Panc1 (cell line): ENCODE results near the gene ADCY7. TPM values are rescaled to one million over a fixed set of nuclear protein-coding genes. Genes with fewer than 3 reads are reported as not detected.

ENCODE experiments used
- ATAC-seq: fragments of 200-7000 bp; cut with Tn5 transposase; 2 replicates; pipeline ENCODE4 v1.9.1; 2020; ENCODE audit warnings: mild to moderate bottlenecking, moderate library complexity
- BruUV-seq: library from RNA; stranded (reverse); fragments of 400-500 nt; replicated peaks from 2 replicates; lab custom pipeline; 2021; lab: Mats Ljungman, UMichigan
- CTCF ChIA-PET: fragments of 300-600 bp; sonication (Branson Sonifier 250); formaldehyde crosslinking; loops from one replicate; lab custom pipeline; 2022; ENCODE audit warnings: antibody characterized with exemption; lab: Charles Lee
- POLR2A ChIA-PET: fragments of 300-600 bp; sonication (Branson Sonifier 250); formaldehyde crosslinking; loops from one replicate; lab custom pipeline; 2022; ENCODE audit warnings: antibody characterized with exemption; lab: Charles Lee
- DNase-seq: peaks from one replicate; pipeline ENCODE4 v3.0.0-alpha.2; 2010; ENCODE audit warnings: low read depth, low spot score
- H3K27ac ChIP-seq: 2 replicates; pipeline ENCODE4 v1.5.1; 2011; ENCODE audit warnings: mild to moderate bottlenecking, low read length, inconsistent platforms
- H3K27me3 ChIP-seq: fragments of 200-500 bp; sonication (Bioruptor generic); 2 replicates; pipeline ENCODE4 v1.6.0; 2014; ENCODE audit warnings: low read length, inconsistent platforms; ENCODE audit not compliant: control insufficient read depth, insufficient read depth
- H3K36me3 ChIP-seq: fragments of 200-500 bp; sonication (Bioruptor generic); 2 replicates; pipeline ENCODE4 v1.5.1; 2014; ENCODE audit warnings: inconsistent platforms, mild to moderate bottlenecking, low read length, moderate library complexity; ENCODE audit not compliant: control insufficient read depth, insufficient read depth
- H3K4me1 ChIP-seq: 2 replicates; pipeline ENCODE4 v1.5.1; 2011; ENCODE audit warnings: inconsistent platforms, mild to moderate bottlenecking, low read length, moderate library complexity; ENCODE audit not compliant: control insufficient read depth, insufficient read depth
- H3K4me3 ChIP-seq, 2 experiments: 2 replicates each; pipeline ENCODE4 v1.5.1; 2011 to 2012; ENCODE audit warnings: low read depth in 2 of 2, low read length in 2 of 2, mild to moderate bottlenecking in 2 of 2, inconsistent platforms in 1 of 2, moderate library complexity in 1 of 2
- H3K9me3 ChIP-seq: fragments of 200-500 bp; sonication (Bioruptor generic); 2 replicates; pipeline ENCODE4 v1.5.1; 2014; ENCODE audit warnings: low read depth, mild to moderate bottlenecking, inconsistent platforms, low read length, moderate library complexity; ENCODE audit not compliant: control insufficient read depth, insufficient read depth
- POLR2AphosphoS5 ChIP-seq: IDR thresholded peaks from 2 replicates; pipeline ENCODE4 v1.6.1; 2012; ENCODE audit warnings: mild to moderate bottlenecking, low read depth, low read length, moderate library complexity
- REST ChIP-seq, 2 experiments: IDR thresholded peaks; 2 replicates each; pipeline ENCODE4 v1.6.1; 2011 to 2012; ENCODE audit warnings: low read depth in 2 of 2, control low read depth in 1 of 2, low read length in 1 of 2, mild to moderate bottlenecking in 1 of 2, moderate library complexity in 1 of 2; ENCODE audit not compliant: insufficient read depth in 1 of 2
- SIN3A ChIP-seq: IDR thresholded peaks from 2 replicates; pipeline ENCODE4 v1.6.1; 2012; ENCODE audit warnings: low read depth, mild to moderate bottlenecking, low read length, moderate library complexity, borderline replicate concordance; ENCODE audit not compliant: insufficient read depth
- TCF7L2 ChIP-seq: IDR thresholded peaks from 2 replicates; pipeline ENCODE4 v1.6.1; 2011; ENCODE audit warnings: mild to moderate bottlenecking, low read depth, low read length, inconsistent platforms
- in situ Hi-C: cut with HindIII; loops from 2 replicates; pipeline ENCODE4 v1.10.0; 2016; ENCODE audit warnings: low sequenced_read_pairs, low pct_unique_long_range_greater_than_20kb
- intact Hi-C: fragments of 100-400 bp; cut with micrococcal nuclease; formaldehyde crosslinking; loops from one replicate; pipeline ENCODE4 v1.10.0; 2022; ENCODE audit not compliant: unreplicated experiment
- total RNA-seq: library from RNA; stranded (reverse); gene quantifications from one replicate; pipeline ENCODE4 v1.2.1, GENCODE V29; 2021; ENCODE audit not compliant: unreplicated experiment
- TF ChIP-seq, protein P1 (sequence below): fragments of 450-650 bp; IDR thresholded peaks from 2 replicates; pipeline ENCODE4 v1.5.1; 2017; ENCODE audit warnings: mild to moderate bottlenecking

The ADCY7 gene
- total RNA-seq, 1 experiment from 2014 or later, result 6.3 TPM

DNA sequence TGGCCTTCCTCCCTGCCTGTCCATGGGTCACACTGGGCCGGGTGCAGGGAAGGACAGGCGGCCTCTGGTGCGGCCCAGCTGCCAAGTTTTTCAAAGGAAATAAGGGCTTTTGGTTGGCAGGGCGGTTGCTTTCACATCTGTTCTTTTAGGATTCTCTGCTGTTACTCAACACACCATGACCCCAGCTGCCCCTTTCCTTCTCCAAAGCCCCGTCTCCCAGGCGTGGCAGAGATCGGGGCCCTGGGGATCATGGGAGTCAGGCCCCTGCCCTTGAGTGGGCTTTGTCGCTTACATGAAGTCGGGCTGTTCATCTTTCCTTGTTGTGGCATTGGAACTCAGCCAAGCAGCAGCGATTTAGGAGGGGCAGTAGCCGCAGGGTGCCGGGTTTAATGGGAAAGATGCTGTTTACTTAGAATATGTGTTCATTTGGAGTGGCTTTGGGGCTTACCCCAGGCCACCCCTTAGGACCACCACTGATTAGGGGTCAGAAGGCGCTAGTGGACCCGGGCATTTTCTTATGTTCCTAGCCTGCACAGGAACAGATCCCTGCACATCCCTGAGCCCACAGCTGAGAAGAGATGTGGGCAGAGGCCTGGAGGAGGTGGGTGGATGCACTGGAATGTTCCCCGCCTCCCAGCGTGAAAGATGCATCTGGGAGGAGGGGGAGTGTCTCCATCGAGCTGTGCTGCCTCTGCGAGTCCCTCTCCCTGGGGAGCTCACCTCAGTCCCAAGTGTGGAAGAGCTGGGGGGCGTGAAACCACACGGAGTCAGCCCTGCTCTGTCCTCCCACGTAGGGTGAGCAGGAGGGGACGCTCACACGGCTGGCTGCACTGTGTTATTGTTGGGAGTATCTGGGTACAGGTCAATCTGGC, 6.8 kb upstream of the ADCY7 start:
- intact Hi-C loops, result loop anchor here (10.0 kb wide), 1 partner anchor 785 kb away; no protein-coding TSS in a partner anchor
- Histone ChIP-seq H3K27ac (no peak overlapping the region), H3K9me3 (no peaks in the 10 kb centered on the region), H3K27me3 (no peaks in the 10 kb centered on the region), H3K4me1 (no peaks in the 10 kb centered on the region), H3K36me3 (no peaks in the 10 kb centered on the region), H3K4me3 (no peak overlapping the region)
- ChIA-PET POLR2A (interaction anchor here (0.6 kb wide), 1 partner anchor 8 kb away, joined by 3 read pairs; no protein-coding TSS in a partner anchor), CTCF (no interaction called here)
- no TSS peak for BruUV-seq
- in situ Hi-C loops, result no loop called here
- ATAC-seq (peak; percentile 33; the same call in 1 of the 2 replicates), DNase-seq (no peak)
- TF ChIP-seq TCF7L2 (no peak), POLR2AphosphoS5 (no peak), REST (IDR thresholded peaks at IDR 0.05; ENCODE audit: insufficient read depth in 1 of 2, low read depth in 2 of 2, low read length in 1 of 2) (no peak), SIN3A (no peak)
- TF ChIP-seq, protein P1, sequence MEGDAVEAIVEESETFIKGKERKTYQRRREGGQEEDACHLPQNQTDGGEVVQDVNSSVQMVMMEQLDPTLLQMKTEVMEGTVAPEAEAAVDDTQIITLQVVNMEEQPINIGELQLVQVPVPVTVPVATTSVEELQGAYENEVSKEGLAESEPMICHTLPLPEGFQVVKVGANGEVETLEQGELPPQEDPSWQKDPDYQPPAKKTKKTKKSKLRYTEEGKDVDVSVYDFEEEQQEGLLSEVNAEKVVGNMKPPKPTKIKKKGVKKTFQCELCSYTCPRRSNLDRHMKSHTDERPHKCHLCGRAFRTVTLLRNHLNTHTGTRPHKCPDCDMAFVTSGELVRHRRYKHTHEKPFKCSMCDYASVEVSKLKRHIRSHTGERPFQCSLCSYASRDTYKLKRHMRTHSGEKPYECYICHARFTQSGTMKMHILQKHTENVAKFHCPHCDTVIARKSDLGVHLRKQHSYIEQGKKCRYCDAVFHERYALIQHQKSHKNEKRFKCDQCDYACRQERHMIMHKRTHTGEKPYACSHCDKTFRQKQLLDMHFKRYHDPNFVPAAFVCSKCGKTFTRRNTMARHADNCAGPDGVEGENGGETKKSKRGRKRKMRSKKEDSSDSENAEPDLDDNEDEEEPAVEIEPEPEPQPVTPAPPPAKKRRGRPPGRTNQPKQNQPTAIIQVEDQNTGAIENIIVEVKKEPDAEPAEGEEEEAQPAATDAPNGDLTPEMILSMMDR, result no peak

- in situ Hi-C loops (no loop called here), intact Hi-C loops (no loop called here)
- Histone ChIP-seq H3K4me3 (no peak overlapping the region), H3K36me3 (no peaks in the 10 kb centered on the region), H3K27me3 (no peaks in the 10 kb centered on the region), H3K4me1 (no peaks in the 10 kb centered on the region), H3K9me3 (no peaks in the 10 kb centered on the region), H3K27ac (no peak overlapping the region)
- TF ChIP-seq, protein P1, result no peak
- TF ChIP-seq TCF7L2, result no peak
- BruUV-seq, result no TSS peak
- ChIA-PET CTCF (no interaction called here), POLR2A (no interaction called here)
- DNase-seq (no peak), ATAC-seq (no peak)
Observed at GRCh38 chr16:50260206-50261159, 5.9 kb upstream of the ADCY7 start.
